Stimulated activated CD8-positive, alpha-beta memory T cell treated with anti-CD3 and anti-CD28 coated beads, Interleukin-15, amount 100 ng/mL, for 1 hour (primary cell): ENCODE measurements around the gene DOCK7.

Experiments
- DNase-seq: peaks from one replicate; pipeline ENCODE4 v3.0.0-alpha.2; 2020; ENCODE audit warnings: low read depth

Gene DOCK7

GRCh38 chr1:62417351-62417999 is 270.7 kb downstream of the DOCK7 start:
- DNase-seq, result no peak

GRCh38 chr1:62415687-62416086 is 272.5 kb downstream of the DOCK7 start:
- no peak for DNase-seq

DNA sequence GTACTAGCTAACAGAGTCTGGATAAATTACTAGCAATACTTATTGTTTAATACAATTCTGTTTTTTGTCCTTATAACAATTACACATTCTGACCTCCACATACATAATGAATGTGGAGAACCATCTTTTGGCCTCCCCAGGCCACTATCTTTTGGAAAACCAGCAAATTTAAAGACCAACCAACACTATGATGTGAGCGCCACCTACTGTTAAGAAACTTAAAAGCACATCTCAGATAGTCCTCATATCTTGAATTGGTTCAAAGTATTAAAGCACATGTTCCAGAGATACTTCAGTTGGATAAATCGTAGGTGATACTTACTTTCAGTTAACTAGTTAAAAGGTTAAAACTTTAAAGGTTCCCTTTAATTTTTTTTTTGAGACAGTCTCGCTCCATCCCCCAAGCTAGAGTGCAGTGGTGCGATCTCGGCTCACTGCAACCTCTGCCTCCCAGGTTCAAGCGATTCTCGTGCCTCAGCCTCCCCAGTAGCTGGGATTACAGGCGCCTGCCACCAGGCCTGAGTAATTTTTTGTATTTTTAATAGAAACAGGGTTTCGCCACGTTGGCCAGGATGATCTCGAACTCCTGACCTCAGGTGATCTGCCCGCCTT is 280.7 kb downstream of the DOCK7 start:
- DNase-seq, result no peak

DNA sequence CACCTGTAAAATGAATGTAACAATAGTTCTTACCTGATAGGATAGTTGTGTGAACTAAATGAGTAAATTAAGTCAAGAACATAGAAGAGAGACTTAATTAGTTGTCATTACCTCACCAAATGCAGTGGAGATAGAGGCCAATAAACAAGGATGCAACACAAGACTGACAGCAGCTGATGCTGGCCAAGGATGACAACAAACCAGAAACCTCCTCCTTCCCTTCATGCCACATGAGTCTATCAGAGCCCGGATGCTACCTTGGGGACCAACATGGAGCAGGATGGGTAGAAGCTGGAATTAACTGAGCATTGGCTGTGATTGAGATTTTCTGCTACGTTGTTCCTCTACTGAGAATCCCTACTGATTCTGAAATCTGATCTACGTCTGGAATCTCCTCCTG is 281.6 kb downstream of the DOCK7 start:
- no peak for DNase-seq

DNA sequence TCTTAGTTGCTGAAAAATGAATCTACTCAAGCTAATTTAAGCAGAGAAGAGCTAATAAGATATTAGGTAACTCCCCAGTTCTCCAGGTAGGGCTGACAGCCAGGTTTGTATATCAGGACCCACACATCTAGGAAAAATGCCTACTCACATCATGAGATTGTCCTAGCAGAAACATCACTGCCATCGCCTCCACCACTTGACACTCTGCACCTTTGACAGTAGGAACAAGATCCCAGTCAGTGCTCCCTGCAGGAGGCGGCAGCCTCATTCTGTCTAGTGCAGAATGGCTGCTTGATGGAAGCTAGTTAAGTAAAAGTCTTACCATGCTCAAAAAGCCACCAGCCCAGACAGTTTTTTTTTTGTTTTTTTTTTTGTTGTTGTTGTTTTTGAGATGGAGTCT is 282.9 kb downstream of the DOCK7 start:
- no peak for DNase-seq
